Islet precursor cell (in vitro differentiated cells): Measurements from ENCODE around the gene TDRD1.

Experiments used
- DNase-seq: peaks from one replicate; pipeline ENCODE4 v3.0.0-alpha.2; 2018

TDRD1 gene

DNA sequence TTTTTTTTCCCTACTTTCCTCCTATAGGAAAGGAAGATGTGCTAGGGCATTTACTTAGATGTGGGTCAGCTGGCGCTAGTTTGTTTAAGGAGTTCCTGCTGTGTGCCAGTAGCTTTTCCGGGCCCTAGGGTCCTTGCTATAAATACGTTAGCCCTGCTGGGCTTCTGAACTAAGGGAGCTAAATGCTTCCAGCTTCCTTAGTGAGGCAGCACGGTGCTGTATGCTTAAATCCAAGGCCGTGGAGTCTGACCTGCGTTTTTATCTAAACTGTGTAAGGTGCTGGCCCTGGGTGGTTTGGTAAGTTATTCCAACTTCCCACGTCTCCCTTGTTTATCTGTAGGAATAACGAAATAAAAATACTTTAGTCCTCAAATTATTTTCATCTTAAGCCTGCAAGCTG, 594 bp downstream of the TDRD1 start:
- no peak for DNase-seq

- no peak for DNase-seq
Measured at GRCh38 chr10:114180937-114181336, 1.8 kb downstream of the TDRD1 start.

DNA sequence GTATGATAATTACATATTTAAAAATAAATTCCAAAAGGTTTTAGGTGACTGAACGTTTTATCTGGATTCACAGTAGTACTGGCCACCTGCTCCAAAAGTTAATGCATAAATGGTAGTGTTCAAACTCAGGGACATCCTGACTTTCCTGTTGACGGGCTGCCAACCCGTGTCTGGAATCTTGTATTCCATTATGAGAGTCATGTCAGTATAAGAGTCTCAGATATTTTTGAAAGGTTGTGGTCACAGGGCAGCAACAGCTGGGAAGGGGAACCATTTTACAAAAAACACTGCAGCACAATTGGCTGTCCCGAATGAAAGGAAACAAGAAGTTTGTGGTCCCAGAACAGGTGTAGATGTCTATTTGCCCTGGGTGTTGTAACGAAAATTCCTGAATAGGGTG, 2.8 kb downstream of the TDRD1 start:
- no peak for DNase-seq

DNA sequence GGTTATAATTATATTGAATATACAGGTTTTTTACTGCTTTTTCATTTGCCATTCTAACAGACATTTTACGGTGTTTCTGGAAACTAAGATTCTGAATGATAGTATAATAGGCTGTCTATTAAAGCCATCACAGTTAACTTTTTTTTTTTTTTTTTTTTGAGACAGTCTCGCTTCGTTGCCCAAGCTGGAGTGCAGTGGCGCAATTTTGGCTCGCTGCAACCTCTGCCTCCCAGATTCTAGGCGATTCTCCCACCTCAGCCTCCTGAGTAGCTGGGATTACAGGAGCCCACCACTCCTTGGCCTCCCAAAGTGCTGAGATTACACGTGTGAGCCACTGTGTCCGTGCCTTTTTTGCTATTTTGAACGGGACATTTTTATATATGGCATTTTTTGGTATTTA, 4.4 kb downstream of the TDRD1 start:
- DNase-seq: no peak

- peak; percentile 79 for DNase-seq
Measured at GRCh38 chr10:114184276-114184675, 5.1 kb downstream of the TDRD1 start.

GRCh38 chr10:114188001-114188400, 8.8 kb downstream of the TDRD1 start:
- DNase-seq: no peak

GRCh38 chr10:114188900-114189299, 9.7 kb downstream of the TDRD1 start:
- no peak for DNase-seq

DNA sequence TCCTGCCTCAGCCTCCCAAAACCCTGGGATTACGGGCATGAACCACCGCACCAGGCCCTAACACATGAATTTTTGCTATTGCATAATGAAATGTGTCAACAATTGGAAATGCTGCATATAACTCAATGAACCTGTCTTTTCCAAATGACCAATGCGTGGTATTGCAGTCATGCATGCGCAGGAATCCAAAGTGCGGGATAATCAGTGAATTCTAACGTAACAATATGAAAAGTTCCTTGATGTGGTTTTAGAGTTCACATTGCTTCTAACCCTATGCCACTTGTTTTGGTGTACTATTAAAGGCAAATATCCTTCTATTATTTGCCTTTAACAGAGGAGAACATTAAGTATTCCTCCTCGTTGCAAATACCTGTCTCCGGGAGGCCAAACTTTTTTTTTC, 10.5 kb downstream of the TDRD1 start:
- DNase-seq: no peak

GRCh38 chr10:114195079-114195478, 15.9 kb downstream of the TDRD1 start:
- DNase-seq: no peak

- no peak for DNase-seq
Measured at GRCh38 chr10:114199239-114199638, 20.1 kb downstream of the TDRD1 start.

DNA sequence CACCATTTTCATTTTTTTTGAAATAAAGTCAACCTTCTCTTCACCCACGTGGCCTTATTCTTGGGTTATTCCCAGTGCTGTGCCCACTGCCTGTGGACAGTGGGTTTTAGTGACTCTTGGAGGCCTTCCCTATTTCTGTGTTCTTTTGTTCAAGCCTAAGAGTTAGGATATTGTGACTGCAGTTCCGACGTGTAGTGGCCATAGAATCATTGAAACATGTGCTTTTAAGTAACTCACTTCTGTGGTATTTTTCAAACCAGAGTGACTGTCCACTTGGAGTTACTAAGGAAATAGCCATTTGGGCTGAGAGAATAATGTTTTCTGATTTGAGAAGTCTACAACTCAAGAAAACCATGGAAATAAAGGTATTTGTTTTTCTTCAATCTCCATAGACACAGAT, 23.7 kb downstream of the TDRD1 start:
- no peak for DNase-seq

GRCh38 chr10:114206902-114207301, 27.7 kb downstream of the TDRD1 start:
- no peak for DNase-seq

DNA sequence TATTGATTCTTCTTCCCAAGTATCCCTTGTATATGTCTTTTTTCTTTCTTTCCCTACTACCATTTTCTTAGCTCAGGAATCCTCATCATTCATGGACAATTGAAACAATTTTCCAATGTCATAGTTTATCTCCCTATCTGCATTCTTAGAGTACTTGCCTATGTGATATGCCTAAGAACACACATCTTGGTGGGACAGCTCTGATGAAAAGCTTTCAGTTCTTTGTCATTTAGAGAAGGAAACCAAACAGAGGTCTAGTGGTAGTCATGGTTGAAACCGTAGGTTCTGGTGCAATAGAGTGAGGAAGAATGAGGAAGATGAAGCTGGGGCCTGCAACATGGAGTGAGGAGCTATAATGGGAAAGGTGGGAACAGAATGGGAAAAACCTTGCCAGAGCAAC, 28.2 kb downstream of the TDRD1 start:
- no peak for DNase-seq

DNA sequence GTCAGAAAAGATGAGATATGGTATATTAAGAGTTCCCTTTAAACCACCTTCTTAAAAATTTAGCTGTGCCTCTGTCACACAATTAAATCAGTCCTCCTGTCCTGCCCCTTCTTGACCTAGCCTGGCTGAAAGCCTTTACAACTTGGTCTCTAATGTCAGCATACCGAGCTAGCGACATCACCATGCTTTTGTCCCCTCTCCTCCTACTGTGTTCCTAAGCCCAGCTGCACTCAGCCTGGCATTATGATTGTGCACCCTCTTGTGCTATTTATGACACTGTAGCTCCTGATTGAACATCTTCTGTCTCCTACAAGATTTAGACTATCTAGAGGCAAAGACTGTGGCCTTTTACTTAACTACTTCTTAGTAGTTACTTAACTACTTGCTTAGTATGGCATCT, 29.2 kb downstream of the TDRD1 start:
- peak; percentile 82 for DNase-seq

- DNase-seq: no peak
Measured at GRCh38 chr10:114212153-114212552, 33.0 kb downstream of the TDRD1 start.

- DNase-seq: no peak
Measured at GRCh38 chr10:114215033-114215432, 35.9 kb downstream of the TDRD1 start.

DNA sequence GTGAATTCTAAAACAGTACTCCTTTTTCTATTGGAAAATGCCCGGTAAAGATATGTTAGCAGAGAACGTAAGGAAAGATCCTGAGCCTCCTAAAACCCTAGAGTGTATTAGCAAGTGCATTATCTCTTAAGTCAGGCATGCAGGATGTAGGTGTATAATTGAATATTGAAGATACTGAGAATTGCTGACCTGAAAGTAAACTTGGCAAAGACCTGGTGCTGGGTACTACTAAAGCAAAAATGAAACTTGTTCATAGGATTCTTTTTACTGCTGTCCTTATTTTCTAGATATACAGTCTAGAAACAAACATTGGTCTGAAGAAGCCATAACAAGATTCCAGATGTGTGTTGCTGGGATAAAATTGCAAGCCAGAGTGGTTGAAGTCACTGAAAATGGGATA, 41.1 kb downstream of the TDRD1 start:
- DNase-seq: no peak

GRCh38 chr10:114221235-114221634, 42.1 kb downstream of the TDRD1 start:
- DNase-seq: no peak

DNA sequence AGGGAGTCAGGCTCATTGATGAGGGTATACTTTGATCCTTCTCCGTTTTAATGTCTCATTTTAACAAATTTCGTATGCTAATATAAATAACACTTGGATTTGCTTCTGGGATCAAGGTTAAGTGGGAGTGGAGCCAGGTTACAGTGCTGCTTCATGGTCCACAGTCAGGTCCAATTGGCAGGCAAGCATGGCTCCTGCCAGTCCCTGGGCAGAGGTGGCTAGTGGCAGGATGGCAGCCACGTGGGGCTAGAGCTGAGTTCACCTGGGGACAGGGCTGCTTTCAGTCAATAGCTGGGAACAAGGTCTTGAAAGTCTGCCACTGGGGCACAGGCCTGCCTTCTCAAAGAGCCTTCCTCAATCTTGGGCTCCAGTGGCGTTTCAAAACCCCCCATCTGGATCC, 43.9 kb downstream of the TDRD1 start:
- DNase-seq: no peak

DNA sequence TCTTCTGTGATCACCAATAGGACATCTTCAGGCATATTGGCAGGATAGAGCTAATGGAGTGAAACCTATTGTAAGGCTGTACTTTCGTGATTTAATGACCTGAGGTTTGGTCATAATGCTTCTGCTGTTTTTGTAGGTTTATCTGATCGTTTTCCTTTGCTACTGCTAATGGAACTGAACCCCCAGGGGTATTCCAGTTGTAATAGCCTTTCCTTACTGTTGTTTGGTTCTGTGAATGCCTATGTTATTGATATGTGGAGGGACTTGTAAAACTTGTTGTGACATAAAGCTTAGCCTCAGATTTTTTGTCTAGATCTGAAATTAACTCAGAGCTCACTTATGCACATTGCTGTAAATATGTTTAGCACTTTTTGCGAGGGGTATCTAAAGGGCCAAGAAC, 49.0 kb downstream of the TDRD1 start:
- no peak for DNase-seq

DNA sequence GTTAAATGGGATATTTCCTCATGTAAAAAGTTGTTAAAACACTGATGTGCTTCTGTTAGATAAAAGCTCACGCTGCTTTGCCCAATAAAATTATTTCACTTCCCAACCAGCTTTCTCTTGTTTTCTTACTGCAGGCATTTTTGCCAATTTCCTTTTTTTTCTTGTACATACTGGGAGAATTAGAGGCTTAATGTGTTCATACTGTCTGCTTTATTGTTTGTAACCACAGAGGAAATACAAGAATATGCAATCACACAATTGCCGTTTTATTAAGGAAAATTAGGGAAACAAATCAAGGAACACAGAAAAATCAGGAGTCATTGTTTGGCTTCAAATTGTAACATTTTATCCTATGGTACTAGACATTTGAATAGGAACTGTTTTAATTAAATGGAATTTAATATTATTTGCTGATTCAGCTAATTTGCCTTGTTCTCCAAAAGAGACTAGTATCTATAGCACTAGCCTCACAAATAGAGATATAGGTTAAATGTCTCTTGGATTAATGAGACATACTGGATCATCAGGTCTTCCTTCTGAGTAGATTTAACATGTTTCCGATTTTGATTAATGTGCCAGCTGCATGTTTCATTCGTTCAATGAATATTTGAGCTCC, 53.5 kb downstream of the TDRD1 start:
- DNase-seq: no peak

DNA sequence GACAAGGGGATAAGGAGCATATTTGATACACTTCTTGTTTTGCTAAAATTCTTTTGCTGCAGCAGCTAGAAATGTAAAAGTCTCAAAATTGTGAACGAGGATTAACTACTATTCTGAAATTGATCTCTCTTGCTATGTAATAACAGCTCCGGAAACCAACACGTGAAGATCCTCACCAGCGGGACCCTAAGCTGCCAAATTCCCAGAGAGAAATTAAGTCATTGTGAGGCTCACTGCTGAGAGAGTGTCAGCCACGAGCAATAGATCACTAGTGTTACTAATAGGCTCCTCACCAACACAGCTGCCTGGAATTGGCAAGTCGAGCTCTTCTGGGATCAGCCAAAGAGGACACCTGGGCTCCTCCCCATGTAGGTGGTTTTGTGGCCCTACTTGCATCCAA, 54.3 kb downstream of the TDRD1 start:
- no peak for DNase-seq

GRCh38 chr10:114234132-114234531, 55.0 kb downstream of the TDRD1 start:
- no peak for DNase-seq

DNA sequence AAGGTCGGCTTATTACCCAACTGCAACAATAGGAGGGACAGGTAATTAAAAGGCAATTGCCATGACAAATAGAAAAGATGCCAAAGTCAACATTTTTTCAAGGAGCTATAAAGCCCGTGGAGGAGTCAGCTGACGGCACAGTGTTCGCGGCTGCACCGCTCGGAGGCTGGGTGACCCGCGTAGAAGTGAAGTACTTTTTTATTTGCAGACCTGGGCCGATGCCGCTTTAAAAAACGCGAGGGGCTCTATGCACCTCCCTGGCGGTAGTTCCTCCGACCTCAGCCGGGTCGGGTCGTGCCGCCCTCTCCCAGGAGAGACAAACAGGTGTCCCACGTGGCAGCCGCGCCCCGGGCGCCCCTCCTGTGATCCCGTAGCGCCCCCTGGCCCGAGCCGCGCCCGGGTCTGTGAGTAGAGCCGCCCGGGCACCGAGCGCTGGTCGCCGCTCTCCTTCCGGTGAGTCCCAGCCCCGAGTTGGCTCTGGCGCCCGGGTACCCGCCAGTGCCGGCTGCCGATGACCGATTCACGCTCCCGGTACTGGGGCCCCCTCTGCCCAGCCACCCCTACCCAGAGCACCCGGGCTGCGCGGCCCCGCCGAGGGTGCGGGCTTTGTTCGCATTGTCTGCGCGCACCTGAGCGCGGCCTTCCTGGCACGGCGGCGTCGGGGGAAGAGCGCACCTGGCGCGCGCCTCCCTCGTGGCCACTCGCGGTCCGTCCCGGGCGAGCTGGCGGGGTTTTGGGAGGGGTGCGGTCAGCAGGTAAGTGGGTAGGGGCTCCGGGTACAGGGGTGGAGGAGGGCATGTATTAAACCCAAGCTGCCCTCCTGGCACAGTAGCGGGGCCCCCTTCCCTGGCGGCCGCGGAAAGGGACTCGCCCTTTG, 60.2 kb downstream of the TDRD1 start, which contains the start of gene VWA2:
Gene VWA2, plus strand, starts transcription at position 138 of the 877 bp plus-strand sequence. CDS start 9,460 bp downstream, outside the sequence.
- peak; percentile 74 for DNase-seq

DNA sequence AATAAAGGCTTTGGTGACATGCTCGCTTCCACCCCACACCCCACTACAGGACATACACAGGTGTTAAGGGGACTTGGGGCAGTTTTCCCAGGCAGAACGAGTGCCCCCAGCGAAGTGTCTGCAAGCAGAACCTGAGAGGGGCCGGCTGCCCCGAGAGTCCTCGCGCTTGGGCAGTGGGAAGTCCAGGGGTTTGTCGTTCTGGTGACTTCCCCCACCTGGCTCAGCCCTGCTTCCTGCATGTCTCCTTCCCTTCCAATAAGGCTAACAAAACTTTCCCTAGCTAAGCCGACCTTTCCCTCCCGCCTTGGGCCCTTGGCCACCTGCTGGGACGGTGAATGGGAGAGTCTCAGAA, 60.8 kb downstream of the TDRD1 start:
- no peak for DNase-seq
